ENCODE measurements around the gene ABCA4. TPM values are rescaled to one million over a fixed set of nuclear protein-coding genes. Genes with fewer than 3 reads are reported as not detected.

The ABCA4 gene
- polyA plus RNA-seq, 1 experiment: 0.25 TPM

DNA sequence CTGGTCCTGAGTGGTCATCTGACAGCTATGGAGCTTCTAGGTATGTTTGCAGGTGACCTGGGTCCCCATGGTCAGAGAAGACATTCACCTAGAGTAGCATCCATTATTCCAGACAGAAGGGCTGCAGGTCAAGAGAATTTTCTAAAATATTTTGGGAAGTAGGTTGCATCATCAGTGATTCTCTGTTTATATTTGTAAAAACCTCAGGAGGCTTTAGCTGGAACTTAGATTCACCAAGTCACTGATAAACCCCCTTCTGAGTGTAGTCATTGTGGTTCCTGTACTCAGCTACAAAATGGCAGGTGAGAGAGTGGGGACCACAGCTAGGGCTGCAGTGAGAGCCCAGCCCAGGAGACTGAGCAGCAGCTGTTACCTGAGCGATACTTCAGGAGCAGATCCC is 78.6 kb downstream of the ABCA4 start:
- DNase-seq (ENCODE audit: low read depth): no peak
- no peaks in the 10 kb centered on the region for H3K27me3 ChIP-seq (ENCODE audit: control insufficient read depth, insufficient read depth, low read length)
- H3K4me3 ChIP-seq (ENCODE audit: low read depth, low read length): no peak overlapping the region
- CTCF ChIA-PET: interaction anchor here (0.8 to 32.3 kb wide), 4 partner anchors 11 to 290 kb away, joined by 3 to 874 read pairs (median 68); no protein-coding TSS in a partner anchor
- POLR2A ChIA-PET: no interaction called here
- TF ChIP-seq, protein P1, sequence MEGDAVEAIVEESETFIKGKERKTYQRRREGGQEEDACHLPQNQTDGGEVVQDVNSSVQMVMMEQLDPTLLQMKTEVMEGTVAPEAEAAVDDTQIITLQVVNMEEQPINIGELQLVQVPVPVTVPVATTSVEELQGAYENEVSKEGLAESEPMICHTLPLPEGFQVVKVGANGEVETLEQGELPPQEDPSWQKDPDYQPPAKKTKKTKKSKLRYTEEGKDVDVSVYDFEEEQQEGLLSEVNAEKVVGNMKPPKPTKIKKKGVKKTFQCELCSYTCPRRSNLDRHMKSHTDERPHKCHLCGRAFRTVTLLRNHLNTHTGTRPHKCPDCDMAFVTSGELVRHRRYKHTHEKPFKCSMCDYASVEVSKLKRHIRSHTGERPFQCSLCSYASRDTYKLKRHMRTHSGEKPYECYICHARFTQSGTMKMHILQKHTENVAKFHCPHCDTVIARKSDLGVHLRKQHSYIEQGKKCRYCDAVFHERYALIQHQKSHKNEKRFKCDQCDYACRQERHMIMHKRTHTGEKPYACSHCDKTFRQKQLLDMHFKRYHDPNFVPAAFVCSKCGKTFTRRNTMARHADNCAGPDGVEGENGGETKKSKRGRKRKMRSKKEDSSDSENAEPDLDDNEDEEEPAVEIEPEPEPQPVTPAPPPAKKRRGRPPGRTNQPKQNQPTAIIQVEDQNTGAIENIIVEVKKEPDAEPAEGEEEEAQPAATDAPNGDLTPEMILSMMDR (IDR thresholded peaks at IDR 0.05; ENCODE audit: insufficient read depth, low read depth, low read length): no peak
- H3K36me3 ChIP-seq (ENCODE audit: control insufficient read depth, insufficient read depth, low read length): no peaks in the 10 kb centered on the region

DNA sequence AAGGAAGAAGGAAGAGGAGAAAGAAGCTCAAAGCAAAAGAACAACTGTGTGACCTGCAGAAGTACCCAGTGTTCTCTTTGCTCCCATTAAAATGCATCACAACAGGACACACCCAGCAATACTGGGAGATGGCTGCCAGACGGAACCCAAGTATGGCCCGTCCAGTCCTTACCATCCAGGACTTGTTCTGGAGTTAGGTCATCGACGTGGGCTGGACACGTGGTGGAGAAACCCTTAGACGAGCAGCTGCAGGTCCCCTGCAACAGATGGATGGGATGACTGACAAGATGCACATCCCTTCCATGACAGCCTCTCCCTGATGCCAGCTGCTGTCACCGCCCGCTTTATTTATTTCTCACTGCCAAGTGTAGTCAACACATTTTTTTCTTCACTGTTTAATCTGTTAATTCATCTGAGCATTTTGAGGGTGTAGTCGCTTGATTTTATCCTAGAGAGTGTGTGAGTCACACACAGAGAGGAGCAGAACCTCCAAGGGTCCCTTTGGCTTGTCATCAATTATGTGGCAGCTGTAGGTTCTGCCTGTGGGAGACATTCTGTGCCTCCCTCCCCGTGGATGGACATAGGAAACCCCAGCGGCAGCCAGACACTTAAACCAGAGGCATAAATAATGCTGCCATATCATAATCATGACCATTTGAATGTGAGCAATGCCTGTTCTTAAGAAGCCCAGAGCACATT is 80.9 kb downstream of the ABCA4 start:
- Histone ChIP-seq H3K36me3 (ENCODE audit: control insufficient read depth, insufficient read depth, low read length) (no peaks in the 10 kb centered on the region), H3K4me3 (ENCODE audit: low read depth, low read length) (no peak overlapping the region), H3K27me3 (ENCODE audit: control insufficient read depth, insufficient read depth, low read length) (no peaks in the 10 kb centered on the region; the same call in 1 of the 2 replicates)
- TF ChIP-seq, protein P1 (IDR thresholded peaks at IDR 0.05; ENCODE audit: insufficient read depth, low read depth, low read length): no peak
- ChIA-PET POLR2A (no interaction called here), CTCF (interaction anchor here (0.7 to 32.3 kb wide), 31 partner anchors 9 to 473 kb away, joined by 3 to 874 read pairs (median 5); partner anchors contain the start of gene ARHGAP29)
- DNase-seq (ENCODE audit: low read depth): no peak

DNA sequence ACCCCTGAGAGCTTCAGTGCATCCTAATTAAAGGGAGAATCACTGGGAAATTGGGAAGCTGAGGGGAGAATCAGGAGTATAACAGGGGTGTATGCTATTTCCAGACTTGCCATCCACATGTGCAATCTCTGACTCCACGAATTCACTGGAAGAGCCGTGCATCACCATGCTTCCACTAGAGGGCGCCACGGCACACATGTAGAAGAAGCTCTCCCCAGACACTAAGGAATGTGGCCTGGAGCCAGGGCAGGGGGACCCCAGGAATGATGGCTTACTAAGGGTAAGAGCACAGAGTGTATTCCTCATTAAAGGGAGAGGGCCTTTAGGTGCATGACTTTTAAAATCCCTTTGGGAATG is 81.5 kb downstream of the ABCA4 start:
- no peaks in the 10 kb centered on the region; the same call in 1 of the 2 replicates for H3K27me3 ChIP-seq (ENCODE audit: control insufficient read depth, insufficient read depth, low read length)
- no peak for DNase-seq (ENCODE audit: low read depth)
- CTCF ChIA-PET: interaction anchor here (0.7 to 32.3 kb wide), 31 partner anchors 9 to 428 kb away, joined by 3 to 874 read pairs (median 5); partner anchors contain the start of gene ARHGAP29
- H3K4me3 ChIP-seq (ENCODE audit: low read depth, low read length): no peak overlapping the region
- H3K36me3 ChIP-seq (ENCODE audit: control insufficient read depth, insufficient read depth, low read length): no peaks in the 10 kb centered on the region
- POLR2A ChIA-PET: no interaction called here
- TF ChIP-seq, protein P1 (IDR thresholded peaks at IDR 0.05; ENCODE audit: insufficient read depth, low read depth, low read length): peak; percentile 86

DNA sequence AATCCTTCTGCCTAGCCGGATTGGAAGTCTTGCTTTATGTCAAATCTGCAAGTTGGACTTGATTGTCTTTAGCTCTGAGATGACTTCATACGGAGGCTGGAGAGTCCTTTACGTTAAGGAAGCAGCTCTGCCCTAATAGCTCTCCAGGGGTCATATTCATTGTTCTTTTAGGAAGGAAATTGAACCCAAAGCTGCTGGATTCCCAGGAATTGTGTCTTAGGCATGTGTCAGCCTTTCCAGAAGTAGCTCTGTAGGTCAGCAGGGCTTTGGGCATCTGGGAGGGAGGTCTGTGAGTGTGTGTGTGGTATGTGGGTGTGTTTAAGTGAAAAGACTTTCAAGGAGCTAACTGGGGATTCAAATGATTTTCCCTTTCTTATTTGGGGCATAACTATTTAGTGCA is 82.4 kb downstream of the ABCA4 start:
- TF ChIP-seq, protein P1 (IDR thresholded peaks at IDR 0.05; ENCODE audit: insufficient read depth, low read depth, low read length): no peak
- no peak for DNase-seq (ENCODE audit: low read depth)
- ChIA-PET POLR2A (no interaction called here), CTCF (interaction anchor here (1.6 to 32.3 kb wide), 6 partner anchors 8 to 294 kb away, joined by 3 to 874 read pairs (median 24); no protein-coding TSS in a partner anchor)
- H3K36me3 ChIP-seq (ENCODE audit: control insufficient read depth, insufficient read depth, low read length): no peaks in the 10 kb centered on the region
- H3K4me3 ChIP-seq (ENCODE audit: low read depth, low read length): no peak overlapping the region
- no peaks in the 10 kb centered on the region; the same call in 1 of the 2 replicates for H3K27me3 ChIP-seq (ENCODE audit: control insufficient read depth, insufficient read depth, low read length)

DNA sequence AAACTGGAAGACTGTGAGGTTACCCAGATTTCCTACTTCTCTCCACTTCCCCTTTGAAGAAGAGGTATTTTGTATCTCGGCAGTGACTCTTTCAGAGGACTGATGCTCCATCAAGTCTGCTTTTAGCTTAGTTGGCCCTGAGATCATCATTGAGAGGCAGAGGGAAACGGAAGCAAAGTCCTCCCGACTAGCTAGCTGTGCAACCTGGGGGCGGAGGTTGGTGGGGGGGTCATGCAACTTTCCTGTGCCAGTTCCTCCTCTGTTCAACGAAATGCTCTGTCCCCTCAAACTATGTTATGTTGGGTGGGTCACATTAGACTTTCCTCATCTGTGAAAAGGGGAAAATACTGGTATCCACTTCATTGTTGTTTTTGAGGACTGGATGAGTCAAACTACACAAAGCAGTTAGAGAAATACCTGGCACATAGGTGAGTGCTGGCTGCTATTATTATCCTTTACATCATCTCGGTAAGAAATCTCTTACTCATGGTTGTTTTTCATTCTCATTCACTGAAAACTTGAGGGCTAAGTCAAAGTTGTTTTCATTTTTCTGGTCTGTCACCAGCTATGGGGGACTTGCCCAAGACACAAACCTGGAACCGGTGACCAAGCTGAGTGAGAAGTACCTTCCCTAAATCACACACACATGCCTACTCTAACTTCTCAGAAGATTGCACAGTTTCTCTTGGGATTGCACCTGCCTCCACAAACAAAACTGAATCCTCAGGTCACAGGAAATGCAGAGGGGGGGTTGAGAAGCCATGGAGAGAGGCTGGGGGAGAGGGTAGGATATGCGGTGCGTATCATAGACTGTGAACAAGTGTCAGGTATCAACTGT is 83.3 kb downstream of the ABCA4 start:
- TF ChIP-seq, protein P1 (IDR thresholded peaks at IDR 0.05; ENCODE audit: insufficient read depth, low read depth, low read length): no peak
- Histone ChIP-seq H3K36me3 (ENCODE audit: control insufficient read depth, insufficient read depth, low read length) (no peaks in the 10 kb centered on the region), H3K4me3 (ENCODE audit: low read depth, low read length) (no peak overlapping the region), H3K27me3 (ENCODE audit: control insufficient read depth, insufficient read depth, low read length) (no peaks in the 10 kb centered on the region; the same call in 1 of the 2 replicates)
- POLR2A ChIA-PET: interaction anchor here (0.6 to 0.7 kb wide), 2 partner anchors 20 to 1426 kb away, joined by 8 to 13 read pairs; no protein-coding TSS in a partner anchor
- DNase-seq (ENCODE audit: low read depth): no peak
- CTCF ChIA-PET: interaction anchor here (0.6 to 32.3 kb wide), 9 partner anchors 8 to 295 kb away, joined by 3 to 874 read pairs (median 6); no protein-coding TSS in a partner anchor
